OCI-LY3 (cell line): ENCODE results near the gene RNGTT.

Source experiments
- H2AFZ ChIP-seq: fragments of 200-600, 300-600 bp; shearing (Covaris generic); 2 replicates; pipeline ENCODE4 v1.6.0; 2014; ENCODE audit warnings: antibody characterized with exemption, low read depth, low read length
- H3K27ac ChIP-seq: fragments of 200-600, 300-600 bp; sonication (generic); 2 replicates; pipeline ENCODE4 v1.5.1; 2014; ENCODE audit warnings: mild to moderate bottlenecking, low read length, moderate library complexity, mixed read lengths
- H3K27me3 ChIP-seq: fragments of 200-600, 300-600 bp; sonication (generic); 2 replicates; pipeline ENCODE4 v1.6.1; 2014; ENCODE audit warnings: low read depth, low read length, mixed read lengths
- H3K36me3 ChIP-seq: fragments of 200-600, 300-600 bp; sonication (generic); replicated peaks from 2 replicates; pipeline ENCODE3; 2014; ENCODE audit warnings: low read depth, low read length, mixed read lengths
- H3K4me1 ChIP-seq: fragments of 300-600, 200-600 bp; sonication (generic); 2 replicates; pipeline ENCODE4 v1.6.1; 2014; ENCODE audit warnings: low read length, mixed read lengths
- H3K4me2 ChIP-seq: fragments of 200-600, 300-600 bp; sonication (generic); 2 replicates; pipeline ENCODE4 v1.6.1; 2014; ENCODE audit warnings: low read length, mixed read lengths
- H3K4me3 ChIP-seq: fragments of 300-600, 200-600 bp; sonication (generic); 2 replicates; pipeline ENCODE4 v1.5.1; 2014; ENCODE audit warnings: antibody characterized with exemption, mild to moderate bottlenecking, low read length, moderate library complexity
- H3K79me2 ChIP-seq: fragments of 300-600, 200-600 bp; shearing (Covaris generic); 2 replicates; pipeline ENCODE4 v1.6.1; 2014; ENCODE audit warnings: mild to moderate bottlenecking, low read length, mixed read lengths
- H3K9ac ChIP-seq: fragments of 300-600, 200-600 bp; shearing (Covaris generic); 2 replicates; pipeline ENCODE4 v1.6.0; 2014; ENCODE audit warnings: mild to moderate bottlenecking, low read length, moderate library complexity
- H3K9me3 ChIP-seq: fragments of 200-600, 300-600 bp; shearing (Covaris generic); 2 replicates; pipeline ENCODE4 v1.6.1; 2014; ENCODE audit warnings: low read length, mixed read lengths; ENCODE audit not compliant: insufficient read depth
- H4K20me1 ChIP-seq: fragments of 200-600, 300-600 bp; sonication (generic); 2 replicates; pipeline ENCODE4 v1.6.1; 2016; ENCODE audit warnings: low read length, mixed read lengths; ENCODE audit not compliant: insufficient read depth
- CTCF ChIP-seq: fragments of 200-600, 300-600 bp; sonication (generic); IDR thresholded peaks from 2 replicates; pipeline ENCODE4 v1.5.1; 2014; ENCODE audit warnings: antibody characterized with exemption, low read length, low read depth
- EZH2phosphoT487 ChIP-seq: fragments of 200-600 bp; shearing (Covaris generic); IDR thresholded peaks from 2 replicates; pipeline ENCODE4 v1.6.1; 2018; ENCODE audit warnings: antibody characterized with exemption, mixed run types, low read depth

Gene RNGTT

GRCh38 chr6:88864359-88865054 is 98.9 kb downstream of the RNGTT start:
- no peak for TF ChIP-seq CTCF
- Histone ChIP-seq H3K27me3 (no peaks in the 10 kb centered on the region), H3K4me2 (no peak overlapping the region), H3K27ac (no peak overlapping the region), H3K4me1 (peaks cover 22% of the 10 kb centered on the region), H3K4me3 (no peak overlapping the region), H3K36me3 (peaks cover 3% of the 10 kb centered on the region), H3K9ac (no peak overlapping the region), H3K9me3 (no peaks in the 10 kb centered on the region), H4K20me1 (no peaks in the 10 kb centered on the region), H2AFZ (no peak overlapping the region), H3K79me2 (no peaks in the 10 kb centered on the region)

GRCh38 chr6:88860310-88860709 is 103.1 kb downstream of the RNGTT start:
- Histone ChIP-seq H3K79me2 (no peaks in the 10 kb centered on the region), H3K27ac (no peak overlapping the region), H3K9me3 (no peaks in the 10 kb centered on the region), H2AFZ (no peak overlapping the region), H4K20me1 (no peaks in the 10 kb centered on the region), H3K4me3 (no peak overlapping the region), H3K36me3 (peaks cover 3% of the 10 kb centered on the region), H3K27me3 (no peaks in the 10 kb centered on the region), H3K4me2 (no peak overlapping the region), H3K9ac (no peak overlapping the region), H3K4me1 (peaks cover 3% of the 10 kb centered on the region; the same call in 1 of the 2 replicates)
- TF ChIP-seq EZH2phosphoT487 (no peak), CTCF (no peak)

GRCh38 chr6:88858455-88858854 is 105.0 kb downstream of the RNGTT start:
- Histone ChIP-seq H3K4me2 (no peak overlapping the region), H4K20me1 (no peaks in the 10 kb centered on the region), H3K4me1 (no peaks in the 10 kb centered on the region), H3K9ac (no peak overlapping the region), H3K4me3 (no peak overlapping the region), H3K27ac (no peak overlapping the region), H3K36me3 (peaks cover 3% of the 10 kb centered on the region), H2AFZ (no peak overlapping the region), H3K79me2 (no peaks in the 10 kb centered on the region), H3K27me3 (no peaks in the 10 kb centered on the region), H3K9me3 (no peaks in the 10 kb centered on the region)
- TF ChIP-seq CTCF = no peak
- no peak for TF ChIP-seq EZH2phosphoT487

- Histone ChIP-seq H3K4me1 (no peaks in the 10 kb centered on the region), H3K4me3 (no peak overlapping the region), H3K4me2 (no peak overlapping the region), H3K9me3 (no peaks in the 10 kb centered on the region), H3K79me2 (no peaks in the 10 kb centered on the region), H3K36me3 (no peaks in the 10 kb centered on the region), H3K27ac (no peak overlapping the region), H4K20me1 (no peaks in the 10 kb centered on the region), H3K27me3 (no peaks in the 10 kb centered on the region), H2AFZ (no peak overlapping the region), H3K9ac (no peak overlapping the region)
- TF ChIP-seq EZH2phosphoT487 (no peak), CTCF (no peak)
These were observed 106.9 kb downstream of the RNGTT start for GRCh38 chr6:88856566-88856965.
